GM13977 (cell line): ENCODE results near the gene TMA7B.

Experiments
- DNase-seq: peaks from one replicate; pipeline ENCODE4 v3.0.0; 2012; ENCODE audit warnings: low spot score
- in situ Hi-C: fragments of 300-500 bp; cut with MboI; formaldehyde crosslinking; loops from one replicate; pipeline ENCODE4 v1.12.0; 2022; ENCODE audit warnings: low sequenced_read_pairs, low pct_unique_long_range_greater_than_20kb, mixed read lengths, inconsistent platforms; ENCODE audit not compliant: unreplicated experiment
- TF ChIP-seq, protein P1 (sequence below): IDR thresholded peaks from 2 replicates; pipeline ENCODE4 v1.5.1; 2012; ENCODE audit warnings: mild to moderate bottlenecking, control low read depth; ENCODE audit not compliant: insufficient read depth; ENCODE audit errors: extremely low read depth, missing control alignments

TMA7B gene

DNA sequence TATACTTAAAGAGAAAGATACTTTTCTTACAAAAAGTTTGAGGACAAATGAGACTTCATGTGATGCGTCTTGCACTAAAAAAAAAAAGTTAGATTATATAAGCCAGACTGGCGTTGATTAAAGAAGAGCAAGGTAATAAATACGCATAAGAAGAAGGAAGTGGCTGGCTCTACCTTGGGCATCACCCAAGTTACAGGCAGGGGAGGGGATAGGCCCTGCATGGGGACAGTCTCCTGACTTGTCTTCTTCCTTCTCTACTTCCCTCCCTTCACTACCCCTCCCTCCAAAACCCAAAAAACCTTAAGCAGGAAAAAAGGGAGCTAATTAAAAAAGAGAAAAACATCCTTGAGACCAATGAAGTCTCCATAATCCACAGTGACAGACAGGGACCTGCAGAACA lies 22.3 kb upstream of the TMA7B start:
- TF ChIP-seq, protein P1, sequence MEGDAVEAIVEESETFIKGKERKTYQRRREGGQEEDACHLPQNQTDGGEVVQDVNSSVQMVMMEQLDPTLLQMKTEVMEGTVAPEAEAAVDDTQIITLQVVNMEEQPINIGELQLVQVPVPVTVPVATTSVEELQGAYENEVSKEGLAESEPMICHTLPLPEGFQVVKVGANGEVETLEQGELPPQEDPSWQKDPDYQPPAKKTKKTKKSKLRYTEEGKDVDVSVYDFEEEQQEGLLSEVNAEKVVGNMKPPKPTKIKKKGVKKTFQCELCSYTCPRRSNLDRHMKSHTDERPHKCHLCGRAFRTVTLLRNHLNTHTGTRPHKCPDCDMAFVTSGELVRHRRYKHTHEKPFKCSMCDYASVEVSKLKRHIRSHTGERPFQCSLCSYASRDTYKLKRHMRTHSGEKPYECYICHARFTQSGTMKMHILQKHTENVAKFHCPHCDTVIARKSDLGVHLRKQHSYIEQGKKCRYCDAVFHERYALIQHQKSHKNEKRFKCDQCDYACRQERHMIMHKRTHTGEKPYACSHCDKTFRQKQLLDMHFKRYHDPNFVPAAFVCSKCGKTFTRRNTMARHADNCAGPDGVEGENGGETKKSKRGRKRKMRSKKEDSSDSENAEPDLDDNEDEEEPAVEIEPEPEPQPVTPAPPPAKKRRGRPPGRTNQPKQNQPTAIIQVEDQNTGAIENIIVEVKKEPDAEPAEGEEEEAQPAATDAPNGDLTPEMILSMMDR, result no peak
- in situ Hi-C loops, result no loop called here
- no peak for DNase-seq

GRCh38 chr22:39938509-39939111 lies 21.6 kb upstream of the TMA7B start:
- no peak for DNase-seq
- in situ Hi-C loops, result no loop called here
- TF ChIP-seq, protein P1, result no peak

DNA sequence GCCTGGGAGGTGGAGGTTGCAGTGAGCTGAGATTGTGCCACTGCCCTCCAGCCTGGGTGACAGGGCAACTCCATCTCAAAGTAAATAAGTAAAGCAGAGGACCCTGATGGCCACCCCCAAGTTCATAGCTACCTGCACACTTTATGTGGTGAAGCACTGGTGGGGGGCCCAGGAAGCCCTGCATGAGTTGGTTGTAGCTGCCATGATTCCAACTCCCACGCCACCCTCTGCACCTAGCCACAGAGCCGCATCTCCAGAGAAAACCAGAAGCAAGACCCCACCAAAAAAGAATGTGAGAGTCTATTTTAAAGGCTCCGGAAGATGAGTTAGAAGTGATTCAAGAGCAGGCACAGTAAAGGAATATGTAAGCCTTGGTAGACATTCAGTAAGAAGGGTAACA lies 20.4 kb upstream of the TMA7B start:
- DNase-seq, result no peak
- in situ Hi-C loops, result no loop called here
- TF ChIP-seq, protein P1, result no peak

DNA sequence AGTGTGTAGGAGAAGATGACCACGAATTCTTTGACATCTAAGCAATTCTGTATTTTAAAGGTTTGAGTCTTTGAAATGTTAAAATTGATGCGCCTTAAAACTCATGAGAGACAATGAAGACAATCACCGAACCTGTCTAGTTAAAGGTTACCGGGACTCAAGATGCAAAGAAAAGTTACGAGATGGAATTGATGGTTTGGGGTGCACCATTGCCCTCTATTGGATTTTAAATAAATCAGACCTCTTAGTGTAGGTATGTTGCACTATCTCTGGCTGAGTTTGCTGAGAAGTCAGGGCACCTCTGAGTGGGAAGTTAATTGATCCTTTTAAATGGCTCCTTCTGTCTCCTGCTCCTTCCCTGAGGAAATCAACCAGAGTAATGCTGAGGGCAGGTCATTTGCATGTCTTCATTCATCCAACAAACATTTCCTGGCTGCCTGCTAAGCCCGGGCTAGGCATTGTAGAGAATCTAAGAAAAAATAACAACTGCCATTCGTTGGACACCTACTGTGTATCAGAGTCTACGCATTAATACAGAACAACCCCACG lies 19.4 kb upstream of the TMA7B start:
- TF ChIP-seq, protein P1, result peak; percentile 29
- DNase-seq, result peak; percentile 24
- in situ Hi-C loops, result no loop called here

DNA sequence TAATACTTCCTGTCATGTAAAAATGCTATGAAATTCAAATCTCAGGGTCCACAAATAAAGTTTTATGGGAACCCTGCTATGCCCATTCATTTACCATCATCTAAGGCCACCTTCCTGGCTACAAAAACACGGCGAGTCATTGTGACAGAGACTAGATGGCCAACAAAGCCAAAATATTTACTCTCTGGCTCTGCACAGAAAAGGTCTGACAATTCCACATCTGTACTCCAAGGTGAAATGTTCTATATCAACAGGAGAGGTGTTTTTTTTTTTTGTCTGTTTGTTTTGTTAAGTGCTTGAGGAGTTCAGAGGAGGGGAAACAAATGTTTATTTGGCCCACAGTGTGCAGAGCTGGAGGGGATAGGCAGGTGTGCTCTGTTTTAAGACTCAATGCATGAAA lies 18.6 kb upstream of the TMA7B start:
- DNase-seq, result no peak
- in situ Hi-C loops, result no loop called here
- TF ChIP-seq, protein P1, result no peak

GRCh38 chr22:39942439-39943230 lies 17.6 kb upstream of the TMA7B start:
- DNase-seq, result no peak
- TF ChIP-seq, protein P1, result no peak
- in situ Hi-C loops, result no loop called here
